ENCODE measurements around the gene MED9.

GRCh38 chr17:17541640-17542001 is 64.8 kb downstream of the MED9 start:
- no peak for TF ChIP-seq CTCF (IDR thresholded peaks at IDR 0.05)
- TF ChIP-seq POLR2A (IDR thresholded peaks at IDR 0.05): no peak
